ENCODE results near the gene MOB3B. TPM values are rescaled to one million over a fixed set of nuclear protein-coding genes. Genes with fewer than 3 reads are reported as not detected.
A peak's percentile ranks its signal among the peaks of the same experiment; 100 is the strongest.

Gene MOB3B
- total RNA-seq, 4 donors from 2014 or later = 9.8 to 17.6 (median 14.6) TPM

- H3K4me1 ChIP-seq = peaks cover 32 to 59% of the 10 kb centered on the region in 2 donors
- TF ChIP-seq POLR2A (IDR thresholded peaks at IDR 0.05) (no peak), CTCF (IDR thresholded peaks at IDR 0.05) (no peak)
- H3K27me3 ChIP-seq = no peaks in the 10 kb centered on the region
- H3K36me3 ChIP-seq = no peaks in the 10 kb centered on the region
- WGBS, 2 donors = 28 to 54% methylated on average over 4 of the region's 4 CpGs
- intact Hi-C loops (cut with DNase I) = no loop called here
- no peak for DNase-seq
- no peaks in the 10 kb centered on the region for H3K9me3 ChIP-seq
- H3K4me3 ChIP-seq (replicated peaks in 1 of 3) = no peak overlapping the region
- peak overlapping the region; percentile 17 to 90 (median 77) for H3K27ac ChIP-seq
Observed at GRCh38 chr9:27534131-27534530, 4.5 kb upstream of the MOB3B start.

GRCh38 chr9:27533311-27533710, 3.7 kb upstream of the MOB3B start:
- no peaks in the 10 kb centered on the region for H3K9me3 ChIP-seq
- H3K4me3 ChIP-seq (replicated peaks in 1 of 3) = no peak overlapping the region
- peak overlapping the region in 2 of 3 donors; percentile 77 to 90 for H3K27ac ChIP-seq
- H3K4me1 ChIP-seq = peaks cover 27 to 51% of the 10 kb centered on the region in 2 donors
- DNase-seq = no peak
- TF ChIP-seq CTCF (IDR thresholded peaks at IDR 0.05) = no peak
- no peak for TF ChIP-seq POLR2A (IDR thresholded peaks at IDR 0.05)
- WGBS, 2 donors = 87 to 95% methylated on average over 1 of the region's 1 CpG
- H3K36me3 ChIP-seq = no peaks in the 10 kb centered on the region
- intact Hi-C loops (cut with DNase I) = no loop called here
- H3K27me3 ChIP-seq = no peaks in the 10 kb centered on the region

GRCh38 chr9:27532046-27532445, 2.4 kb upstream of the MOB3B start:
- Histone ChIP-seq H3K9me3 (no peaks in the 10 kb centered on the region), H3K27ac (no peak overlapping the region), H3K36me3 (no peaks in the 10 kb centered on the region), H3K4me3 (replicated peaks in 1 of 3) (no peak overlapping the region), H3K27me3 (no peaks in the 10 kb centered on the region), H3K4me1 (peaks cover 34 to 50% of the 10 kb centered on the region in 2 donors)
- 81 to 86% methylated on average over 1 of the region's 1 CpG for WGBS, 2 donors
- no peak for TF ChIP-seq POLR2A (IDR thresholded peaks at IDR 0.05)
- no peak for TF ChIP-seq CTCF (IDR thresholded peaks at IDR 0.05)
- DNase-seq = no peak
- intact Hi-C loops (cut with DNase I) = no loop called here

GRCh38 chr9:27530915-27531755, 1.5 kb upstream of the MOB3B start:
- DNase-seq = no peak
- Histone ChIP-seq H3K27me3 (no peaks in the 10 kb centered on the region), H3K27ac (no peak overlapping the region), H3K4me3 (replicated peaks in 1 of 3) (no peak overlapping the region), H3K4me1 (peaks cover 40 to 50% of the 10 kb centered on the region in 2 donors), H3K9me3 (no peaks in the 10 kb centered on the region), H3K36me3 (no peaks in the 10 kb centered on the region)
- intact Hi-C loops (cut with DNase I) = no loop called here
- no peak for TF ChIP-seq CTCF (IDR thresholded peaks at IDR 0.05)
- TF ChIP-seq POLR2A (IDR thresholded peaks at IDR 0.05) = no peak
- 71 to 72% methylated on average over 4 of the region's 4 CpGs for WGBS, 2 donors

- Histone ChIP-seq H3K27ac (peak overlapping the region; percentile 91 to 92 (median 91)), H3K27me3 (no peaks in the 10 kb centered on the region), H3K4me1 (peaks cover 20 to 28% of the 10 kb centered on the region in 2 donors), H3K9me3 (no peaks in the 10 kb centered on the region), H3K4me3 (replicated peaks in 1 of 3) (peak overlapping the region; percentile 24 to 96 (median 79)), H3K36me3 (no peaks in the 10 kb centered on the region)
- intact Hi-C loops (cut with DNase I) = loop anchor here (5.0 kb wide), 1 partner anchor 197 kb away; no protein-coding TSS in a partner anchor
- peak; percentile 55 to 68 for DNase-seq
- 0% methylated on average over 22 to 25 of the region's 25 CpGs for WGBS, 2 donors
- TF ChIP-seq CTCF (IDR thresholded peaks at IDR 0.05) = no peak
- peak in 1 of 2 donors; percentile 57 for TF ChIP-seq POLR2A (IDR thresholded peaks at IDR 0.05)
Observed at GRCh38 chr9:27528886-27529315, 713 bp downstream of the MOB3B start.
